Islet of Langerhans (tissue), 1 donor: ENCODE measurements around the gene EIF4G3.
"Not testable (repeated sequence)": the region's sequence is repeated elsewhere in the genome, so short reads cannot be mapped to it uniquely, and the experiment has no call there.

ENCODE experiments used
- FAIRE-seq: peaks from one replicate; lab custom pipeline; 2011; peaks lifted over from hg19 to GRCh38; lab: Jason Lieb, UNC

EIF4G3 gene

DNA sequence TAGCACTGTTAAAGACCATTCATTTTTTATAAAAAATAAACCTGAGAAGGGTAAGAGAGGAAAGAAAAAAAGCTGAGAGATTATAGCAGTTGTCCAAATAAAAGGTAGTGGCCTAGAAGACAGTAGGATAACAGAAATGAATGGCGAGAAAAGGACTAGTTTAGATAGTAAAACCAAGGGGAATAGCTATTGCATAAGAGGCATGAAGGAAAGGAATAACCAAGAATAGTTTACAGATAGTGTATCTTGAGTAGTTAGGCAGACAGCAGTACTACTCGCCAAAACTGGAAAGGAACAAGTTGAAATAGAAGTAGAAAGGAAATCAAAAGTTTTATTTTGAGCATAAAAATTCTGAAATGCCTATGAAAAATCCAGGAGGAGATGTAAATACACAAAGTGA, 70.5 kb downstream of the EIF4G3 start:
- FAIRE-seq = no peak

GRCh38 chr1:21105807-21106206, 70.9 kb downstream of the EIF4G3 start:
- no peak for FAIRE-seq

DNA sequence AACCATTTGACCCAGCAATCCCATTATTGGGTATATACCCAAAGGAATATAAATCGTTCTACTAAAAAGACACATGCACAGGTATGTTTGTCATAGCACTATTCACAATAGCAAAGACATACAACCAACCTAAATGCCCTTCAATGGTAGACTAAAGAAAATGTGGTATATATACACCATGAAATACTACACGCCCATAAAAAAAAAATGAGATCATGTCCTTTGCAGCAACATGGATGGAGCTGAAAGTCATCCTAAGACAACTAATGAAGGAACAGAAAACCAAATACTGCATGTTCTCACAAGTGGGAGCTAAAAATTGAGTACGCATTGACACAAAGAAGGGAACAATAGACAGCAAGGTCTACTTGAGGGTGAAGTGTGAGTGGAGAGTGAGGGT, 72.0 kb downstream of the EIF4G3 start:
- no peak for FAIRE-seq

GRCh38 chr1:21100481-21100921, 76.2 kb downstream of the EIF4G3 start:
- no peak for FAIRE-seq

DNA sequence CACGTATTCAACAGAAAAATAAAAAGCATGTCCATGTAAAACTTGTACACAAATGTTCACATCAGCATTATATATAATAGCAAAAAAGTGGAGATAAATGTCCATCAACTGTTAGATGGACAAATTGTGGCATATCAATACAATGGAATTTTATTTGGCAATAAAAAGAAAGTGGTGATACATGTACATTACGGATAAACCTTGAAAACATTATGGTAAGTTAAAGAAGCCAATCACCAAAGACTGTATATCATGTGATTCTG, 76.9 kb downstream of the EIF4G3 start:
- FAIRE-seq = no peak

DNA sequence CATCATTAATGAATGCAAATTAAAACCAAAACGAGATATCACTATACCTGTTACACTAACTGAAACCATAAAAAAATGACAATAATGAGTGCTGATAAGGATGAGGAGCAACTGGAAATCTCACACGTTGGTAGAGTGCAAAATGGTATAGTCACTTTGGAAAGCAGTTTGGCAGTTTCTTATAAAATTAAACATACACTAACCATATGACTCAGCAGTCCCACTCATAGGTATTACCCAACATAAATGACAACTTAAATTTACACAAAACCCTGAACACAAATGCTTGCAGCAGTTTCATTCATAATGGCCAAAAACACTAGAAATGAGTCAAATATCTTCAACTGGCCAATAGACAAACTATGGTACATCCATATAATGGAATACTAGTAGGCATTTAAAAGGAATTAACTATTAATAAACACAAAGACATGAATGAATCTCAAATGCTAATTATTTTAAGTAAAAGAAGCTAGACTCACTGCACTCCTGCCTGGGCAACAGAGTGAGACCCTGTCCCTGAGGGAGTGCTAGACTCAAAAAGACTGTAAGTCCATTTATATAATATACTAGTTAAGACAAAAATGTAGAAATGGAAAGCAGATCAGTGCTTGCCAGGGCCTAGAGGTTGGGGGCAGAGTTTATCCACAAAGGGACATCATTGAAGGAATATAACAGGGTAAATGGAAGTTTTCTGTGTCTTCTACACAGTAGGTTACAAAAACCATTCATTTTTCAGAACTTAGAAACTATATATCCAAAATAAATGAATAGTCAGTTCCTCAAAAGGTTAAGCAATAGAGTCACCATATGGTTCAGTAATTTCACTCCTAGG, 77.4 kb downstream of the EIF4G3 start:
- no peak for FAIRE-seq

DNA sequence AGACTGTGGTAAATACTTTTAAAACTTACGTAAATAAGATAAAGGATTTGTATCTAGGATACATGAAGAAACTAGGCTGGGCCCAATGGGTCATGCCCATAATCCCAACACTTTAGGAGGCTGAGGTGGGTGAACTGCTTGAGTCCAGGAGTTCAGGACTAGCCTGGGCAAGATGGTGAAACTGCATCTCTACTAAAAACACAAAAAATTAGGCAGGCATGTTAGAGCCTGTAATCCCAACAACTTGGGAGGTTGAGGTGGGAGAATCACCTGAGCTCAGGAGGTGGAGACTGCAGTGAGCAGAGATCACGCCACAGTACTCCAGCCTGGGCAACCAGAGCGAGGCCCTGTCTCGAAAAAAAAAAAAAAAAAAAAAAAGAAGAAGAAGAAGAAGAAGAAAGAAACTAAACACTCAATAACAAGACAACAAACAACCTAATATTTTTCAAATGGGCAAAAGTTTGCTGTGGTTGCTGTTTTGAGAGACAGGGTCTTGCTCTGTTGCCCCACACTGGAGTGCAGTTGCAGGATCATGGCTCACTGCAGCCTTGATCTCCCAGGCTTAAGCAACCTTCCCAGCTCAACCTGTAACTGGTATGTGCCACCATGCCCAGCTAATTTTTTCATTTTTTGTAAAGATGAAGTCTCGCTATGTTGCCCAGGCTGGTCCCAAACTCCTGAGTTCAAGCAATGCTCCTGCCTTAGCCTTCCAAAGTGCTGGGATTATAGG, 78.3 kb downstream of the EIF4G3 start:
- no peak for FAIRE-seq

DNA sequence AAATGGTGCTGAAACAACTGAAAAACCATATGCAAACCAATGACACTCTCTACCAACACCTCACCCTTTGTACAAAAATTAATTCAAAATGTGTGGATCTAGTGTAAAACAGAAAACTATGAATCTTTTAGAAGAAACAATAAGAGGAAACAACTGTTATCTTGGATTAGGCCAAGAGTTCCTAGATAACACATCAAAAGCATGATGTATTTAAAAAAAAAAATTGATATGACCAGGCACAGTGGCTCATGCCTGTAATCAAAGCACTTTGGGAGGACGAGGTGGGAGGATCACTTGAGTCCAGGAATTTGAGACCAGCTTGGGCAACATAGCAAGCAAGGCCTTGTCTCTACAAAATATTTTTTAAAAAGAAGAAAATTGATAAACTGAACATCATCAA, 79.0 kb downstream of the EIF4G3 start:
- FAIRE-seq = no peak

GRCh38 chr1:21095976-21096375, 80.7 kb downstream of the EIF4G3 start:
- no peak for FAIRE-seq

- not testable (repeated sequence) for FAIRE-seq
These were observed 82.4 kb downstream of the EIF4G3 start for GRCh38 chr1:21094282-21094681.

GRCh38 chr1:21093271-21093958, 83.3 kb downstream of the EIF4G3 start:
- not testable (repeated sequence) for FAIRE-seq

GRCh38 chr1:21092545-21092944, 84.2 kb downstream of the EIF4G3 start:
- FAIRE-seq = not testable (repeated sequence)

GRCh38 chr1:21091053-21091690, 85.5 kb downstream of the EIF4G3 start:
- FAIRE-seq = not testable (repeated sequence)

- no peak for FAIRE-seq
These were observed 86.2 kb downstream of the EIF4G3 start for GRCh38 chr1:21090463-21090862.

DNA sequence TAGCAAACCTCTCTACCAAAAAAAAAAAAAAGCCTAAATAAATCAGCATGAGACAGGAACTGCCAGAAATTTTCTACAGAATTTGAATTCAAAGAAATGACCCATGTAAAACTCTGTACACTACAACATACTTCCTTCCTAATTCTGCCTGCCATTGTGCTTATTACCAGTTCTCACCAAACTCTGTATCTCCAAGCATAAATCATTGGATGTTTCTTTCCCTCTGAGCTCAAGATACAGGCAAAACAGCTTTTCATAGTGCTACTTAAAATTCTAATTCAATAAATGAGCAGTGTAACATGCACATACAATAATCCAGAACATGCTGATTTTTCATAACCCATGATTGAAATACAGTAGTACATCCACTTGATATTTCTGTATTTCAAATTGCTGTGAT, 87.0 kb downstream of the EIF4G3 start:
- peak; percentile 47 for FAIRE-seq

- FAIRE-seq = no peak
These were observed 87.4 kb downstream of the EIF4G3 start for GRCh38 chr1:21089299-21089698.

DNA sequence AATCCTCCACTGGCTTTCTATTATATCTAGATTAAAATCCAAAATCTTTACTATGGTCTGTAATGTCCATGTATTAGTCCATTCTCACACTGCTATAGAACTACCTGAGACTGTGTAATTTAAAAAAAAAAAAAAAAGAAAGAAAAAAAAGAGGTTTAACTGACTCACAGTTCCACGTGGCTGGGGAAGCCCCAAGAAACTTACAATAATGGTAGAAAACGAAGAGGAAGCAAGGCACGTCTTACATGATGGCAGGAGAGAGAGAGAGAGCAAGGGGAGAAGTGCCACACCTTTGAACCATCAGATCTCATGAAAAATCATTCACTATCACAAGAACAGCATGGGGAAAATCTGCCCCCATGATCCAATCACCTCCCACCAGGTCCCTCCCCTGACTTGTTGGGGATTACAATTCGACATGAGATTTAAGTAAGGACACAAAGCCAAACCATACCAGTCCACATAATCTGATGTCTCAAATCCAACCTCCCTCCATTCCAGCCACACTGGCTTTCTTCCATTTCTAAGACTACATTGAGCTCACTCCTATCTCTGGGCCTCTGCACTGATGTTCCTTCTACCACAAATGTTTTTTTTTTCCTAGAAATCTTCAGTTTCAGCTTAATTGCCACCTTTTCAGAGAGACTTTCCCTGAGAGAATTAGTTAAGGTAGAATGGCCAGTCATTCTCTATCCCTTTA, 92.4 kb downstream of the EIF4G3 start:
- FAIRE-seq = no peak

DNA sequence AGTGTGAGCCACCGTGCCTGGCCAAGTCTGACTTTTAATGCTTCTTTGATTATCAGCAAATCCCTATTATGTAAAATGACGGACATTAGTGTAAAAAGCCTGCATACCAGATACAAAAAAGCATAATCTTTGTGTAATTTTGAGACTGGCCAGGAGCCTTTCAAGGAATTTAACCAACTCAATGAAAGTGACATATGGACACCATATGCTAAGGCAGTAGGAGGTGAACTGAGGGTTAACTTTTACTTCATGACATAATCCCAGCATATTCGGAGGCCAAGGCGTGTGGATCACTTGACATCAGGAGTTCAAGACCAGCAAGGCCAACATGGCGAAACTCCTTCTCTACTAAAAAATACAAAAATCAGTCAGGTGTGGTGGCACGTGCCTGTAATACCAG, 94.6 kb downstream of the EIF4G3 start:
- FAIRE-seq = no peak

- FAIRE-seq = no peak
These were observed 99.6 kb downstream of the EIF4G3 start for GRCh38 chr1:21077085-21077484.

GRCh38 chr1:21072721-21073120, 104.0 kb downstream of the EIF4G3 start:
- FAIRE-seq = peak; percentile 13

DNA sequence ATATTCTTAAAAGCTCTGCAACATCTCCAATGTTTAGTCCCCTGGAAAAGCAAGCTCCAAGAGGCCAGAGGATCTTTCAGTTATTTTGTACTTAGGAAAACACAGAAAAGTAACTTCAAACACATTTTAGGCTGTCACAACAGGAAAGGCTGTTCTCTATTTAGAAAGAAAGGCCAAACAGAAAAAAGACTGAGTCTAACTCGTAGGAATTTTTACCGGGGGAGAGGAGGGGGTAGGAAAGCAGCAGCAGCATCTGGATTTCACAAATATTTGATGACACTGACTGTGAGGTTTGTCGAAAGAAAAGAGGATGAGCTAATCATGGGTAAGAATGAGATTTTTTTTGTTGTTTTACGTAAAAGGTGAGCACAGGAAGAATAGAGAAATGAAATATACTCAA, 107.1 kb downstream of the EIF4G3 start:
- FAIRE-seq = no peak

GRCh38 chr1:21068937-21069336, 107.8 kb downstream of the EIF4G3 start:
- no peak for FAIRE-seq
